Pulmonary artery endothelial cell (primary cell): ENCODE results near the gene KIF15. TPM values are rescaled to one million over a fixed set of nuclear protein-coding genes. Genes with fewer than 3 reads are reported as not detected.
"Not testable (repeated sequence)": the region's sequence is repeated elsewhere in the genome, so short reads cannot be mapped to it uniquely, and the experiment has no call there.

Experiments used
- DNase-seq: peaks from one replicate; pipeline ENCODE4 v3.0.0-alpha.2; 2011; ENCODE audit warnings: low read depth, low spot score
- total RNA-seq: library from RNA; depleted of rRNA; stranded (reverse); fragments of >200 nt; gene quantifications from 2 replicates; pipeline ENCODE4 v1.2.3, GENCODE V29; 2014

Gene KIF15
- total RNA-seq, 1 donor from 2014 or later: 11.5 TPM

DNA sequence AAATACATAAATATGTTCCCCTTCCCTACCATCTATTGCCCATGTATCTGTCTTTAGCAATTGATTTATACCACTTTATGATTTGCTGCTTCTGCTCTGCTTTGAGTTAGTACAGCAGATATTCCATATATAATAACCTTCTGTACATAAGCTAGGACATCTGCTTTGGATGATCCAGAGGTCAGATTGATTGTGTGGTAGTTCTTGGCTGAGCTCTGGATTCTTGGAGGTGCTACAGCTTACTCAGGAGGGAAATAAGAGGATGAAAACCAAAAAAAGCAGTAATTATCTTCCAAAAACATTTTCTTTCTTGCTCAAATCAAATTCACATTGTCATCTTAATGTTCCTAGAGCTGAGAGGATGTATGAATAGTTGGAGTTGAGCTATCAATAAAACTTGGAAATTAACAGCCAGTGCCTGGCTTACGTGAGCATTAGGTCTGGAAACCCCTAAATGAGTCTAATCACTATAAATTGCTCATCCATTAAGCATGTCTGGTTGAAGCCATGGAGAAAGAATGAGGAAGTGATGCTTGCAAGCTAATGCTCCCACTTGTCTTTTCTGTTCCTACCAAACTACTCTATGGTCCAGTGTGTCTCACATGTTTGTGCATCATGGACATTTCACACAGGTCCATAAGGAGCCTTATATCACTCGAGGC lies 63.8 kb downstream of the KIF15 start:
- no peak for DNase-seq

DNA sequence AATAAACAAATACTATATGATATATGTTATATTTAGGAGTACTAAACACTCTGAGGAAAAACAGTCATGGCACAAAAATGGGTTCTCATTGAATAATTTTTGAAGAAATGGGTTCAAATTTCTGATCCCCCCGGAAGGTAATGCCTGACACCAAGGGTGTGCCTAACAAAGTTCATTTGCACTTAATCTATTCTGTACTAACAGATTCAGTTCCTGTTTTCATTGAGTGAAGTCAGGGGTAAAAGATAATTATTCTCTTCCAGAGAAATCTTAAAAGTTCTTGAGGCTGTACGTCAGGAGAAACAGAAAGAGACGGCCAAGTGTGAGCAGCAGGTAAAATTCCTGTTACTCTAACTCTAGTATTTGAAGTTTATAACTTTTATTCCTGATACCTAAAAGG lies 65.6 kb downstream of the KIF15 start:
- DNase-seq: no peak

DNA sequence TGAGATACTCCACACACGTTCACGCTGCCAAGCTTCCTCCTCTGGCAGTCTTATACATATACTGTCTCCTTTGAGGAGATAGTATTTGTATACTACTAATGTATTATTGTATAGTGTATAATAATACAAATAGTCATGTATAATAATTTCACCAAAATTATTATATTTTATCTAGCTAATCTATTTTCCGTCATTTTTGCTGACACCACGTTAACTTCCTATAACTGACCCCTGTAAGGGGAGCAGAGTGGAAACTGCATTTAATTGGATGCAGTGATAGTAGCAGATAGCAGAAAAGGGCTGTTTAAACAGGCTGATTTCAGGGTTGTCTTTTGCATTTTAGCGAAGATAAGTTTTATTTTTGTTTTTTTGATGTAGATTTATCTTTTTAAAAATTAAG lies 69.6 kb downstream of the KIF15 start:
- no peak for DNase-seq

DNA sequence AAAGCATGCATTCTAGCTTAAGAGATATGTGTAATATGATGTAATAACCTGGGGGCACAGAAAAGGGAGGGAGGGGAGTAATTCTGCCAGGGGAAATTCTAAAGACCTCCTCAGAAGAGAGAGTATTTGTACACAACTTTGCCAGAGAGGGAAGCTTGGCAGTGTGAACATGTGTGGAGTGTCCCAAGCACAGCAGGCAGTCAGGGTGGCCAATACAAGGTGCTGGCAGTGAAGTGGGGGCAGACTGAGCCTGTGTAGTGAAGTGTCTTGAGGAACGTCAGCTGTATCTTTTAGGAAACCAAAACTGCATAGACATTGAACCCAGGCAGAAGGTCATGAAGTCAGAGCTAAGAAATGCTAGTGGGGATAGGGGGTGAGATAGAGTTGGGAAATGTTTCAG lies 70.4 kb downstream of the KIF15 start:
- DNase-seq: no peak

DNA sequence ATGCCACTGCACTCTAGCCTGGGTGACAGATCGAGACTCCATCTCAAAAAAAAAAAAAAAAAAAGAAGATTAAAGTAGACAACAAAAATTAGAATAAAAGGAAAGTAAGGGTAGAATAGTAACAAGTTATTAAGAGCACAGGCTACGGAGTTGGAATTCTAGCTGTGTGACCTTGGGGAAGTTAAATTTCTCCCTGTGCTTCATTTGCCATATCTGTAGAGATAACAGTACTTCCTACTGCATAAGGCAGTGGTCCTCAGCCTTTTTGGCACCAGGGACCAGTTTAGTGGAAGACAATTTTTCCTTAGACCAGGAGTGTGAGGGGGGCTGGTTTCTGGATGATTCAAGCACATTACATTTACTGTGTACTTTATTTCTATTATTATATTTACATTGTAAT lies 71.4 kb downstream of the KIF15 start:
- DNase-seq: no peak

DNA sequence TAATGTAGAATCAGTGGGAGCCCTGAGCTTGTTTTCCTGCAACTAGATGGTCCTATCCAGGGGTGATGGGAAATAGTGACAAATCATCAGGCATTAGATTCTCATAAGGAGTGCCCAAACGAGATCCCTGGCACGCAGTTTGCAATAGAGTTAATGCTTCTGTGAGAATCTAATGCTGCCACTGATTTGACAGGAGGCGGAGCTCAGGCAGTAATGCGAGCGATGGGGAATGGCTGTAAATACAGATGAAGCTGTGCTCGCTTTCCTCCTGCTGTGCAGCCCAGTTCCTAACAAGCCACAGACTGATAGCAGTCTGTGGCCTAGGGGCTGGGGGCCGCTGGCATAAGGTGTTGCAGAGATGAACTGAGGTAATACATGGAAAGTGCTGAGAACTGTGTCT lies 71.8 kb downstream of the KIF15 start:
- no peak for DNase-seq

DNA sequence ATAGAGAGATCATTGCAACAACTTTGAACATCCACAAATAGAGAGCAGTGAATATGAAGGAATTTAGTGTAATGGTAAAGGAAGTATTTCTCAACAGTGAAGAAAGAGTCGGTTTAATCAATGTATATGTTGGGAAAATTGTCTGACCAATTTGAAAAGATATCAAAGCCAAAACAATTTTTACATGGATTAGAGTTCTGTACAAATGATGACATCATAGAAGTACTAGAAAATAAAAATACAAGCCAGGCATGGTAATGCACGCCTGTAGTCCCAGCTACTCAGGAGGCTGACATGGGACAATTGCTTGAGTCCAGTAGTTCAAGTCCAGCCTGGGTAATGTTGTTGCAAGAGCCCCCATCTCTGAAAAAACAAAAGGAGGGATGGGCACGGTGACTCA lies 74.1 kb downstream of the KIF15 start:
- no peak for DNase-seq

DNA sequence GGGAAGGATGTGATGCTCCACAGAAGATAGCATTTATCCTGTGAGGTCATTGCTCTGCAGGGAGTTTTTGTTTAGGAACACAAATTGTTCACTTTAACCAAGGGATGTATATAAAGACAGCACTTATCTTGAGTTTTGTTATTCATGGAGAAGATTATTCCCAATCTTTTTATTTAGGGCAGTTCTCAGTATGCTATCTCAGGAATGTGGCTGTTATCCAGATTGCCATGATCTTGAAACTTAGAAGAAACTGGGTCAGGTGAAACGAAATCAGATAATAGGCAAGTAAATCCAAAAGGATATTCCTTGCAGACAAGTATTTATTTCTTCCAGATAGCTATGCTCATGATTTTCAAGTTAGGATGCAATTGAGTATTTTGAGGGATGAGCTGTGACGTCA lies 80.8 kb downstream of the KIF15 start:
- no peak for DNase-seq

DNA sequence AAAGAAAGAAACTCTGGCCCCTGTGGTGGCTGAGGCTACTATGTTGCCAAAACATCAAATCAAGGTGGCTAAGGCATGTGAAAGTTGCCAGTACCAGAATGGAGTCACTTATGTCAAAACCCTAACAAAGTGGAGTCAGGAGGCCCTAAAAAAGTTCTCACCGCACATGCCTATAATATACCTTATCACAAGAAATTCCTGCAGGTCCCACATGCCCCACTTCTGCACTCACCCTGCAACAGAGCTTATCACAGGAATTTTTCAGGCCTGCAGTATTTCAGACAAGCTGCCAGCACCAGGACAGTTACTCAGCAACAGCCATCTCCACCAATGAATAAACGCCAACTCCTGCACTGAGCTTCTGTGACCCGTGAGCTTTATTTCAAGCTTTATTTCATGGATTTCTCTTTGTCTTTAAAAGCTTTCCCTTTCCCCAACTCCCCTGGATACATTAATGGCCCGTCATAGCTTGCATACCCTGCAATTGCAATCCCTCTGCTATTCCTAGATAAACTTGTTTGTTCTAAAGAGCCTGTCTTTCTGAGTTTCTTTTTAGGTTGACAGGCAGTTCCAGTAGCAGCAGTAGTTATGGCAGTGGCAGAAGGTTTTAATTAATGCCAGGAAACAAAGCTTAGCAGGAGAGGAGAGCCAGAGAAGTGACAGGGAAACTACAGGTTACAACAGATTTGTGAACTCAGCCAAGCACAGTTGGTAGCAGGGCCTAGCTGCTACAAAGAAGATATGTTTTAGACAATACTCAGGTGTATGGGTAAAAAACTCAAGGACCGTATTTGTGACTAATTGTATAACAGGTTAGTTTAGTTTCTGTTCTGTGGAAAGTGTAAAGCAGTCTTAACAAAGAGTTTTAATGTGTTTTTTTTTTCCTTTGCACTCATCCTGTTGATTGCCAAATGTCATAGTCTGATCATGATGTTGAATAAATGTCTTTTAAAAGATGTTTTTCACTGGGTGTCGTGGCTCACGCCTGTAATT lies 84.2 kb downstream of the KIF15 start:
- DNase-seq: no peak

DNA sequence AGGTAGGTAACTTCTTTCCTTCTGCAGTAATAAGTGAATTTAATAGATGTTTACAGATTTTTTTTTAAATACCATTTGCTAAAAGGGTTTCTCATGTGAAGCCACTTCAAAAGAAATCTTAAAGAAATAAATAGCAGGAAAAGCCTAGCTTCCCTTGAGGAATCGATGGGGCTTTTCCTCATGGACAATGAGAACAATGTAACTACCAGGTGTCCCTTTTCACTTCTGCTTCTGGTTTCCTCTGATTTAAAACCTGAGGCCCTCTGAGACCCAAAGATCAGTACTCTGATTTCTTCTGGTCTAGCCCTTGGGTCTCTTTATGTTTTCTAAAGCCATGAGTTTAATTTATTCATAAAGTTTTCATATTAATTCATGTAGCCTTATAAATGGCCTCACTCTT lies 87.0 kb downstream of the KIF15 start:
- DNase-seq: no peak

DNA sequence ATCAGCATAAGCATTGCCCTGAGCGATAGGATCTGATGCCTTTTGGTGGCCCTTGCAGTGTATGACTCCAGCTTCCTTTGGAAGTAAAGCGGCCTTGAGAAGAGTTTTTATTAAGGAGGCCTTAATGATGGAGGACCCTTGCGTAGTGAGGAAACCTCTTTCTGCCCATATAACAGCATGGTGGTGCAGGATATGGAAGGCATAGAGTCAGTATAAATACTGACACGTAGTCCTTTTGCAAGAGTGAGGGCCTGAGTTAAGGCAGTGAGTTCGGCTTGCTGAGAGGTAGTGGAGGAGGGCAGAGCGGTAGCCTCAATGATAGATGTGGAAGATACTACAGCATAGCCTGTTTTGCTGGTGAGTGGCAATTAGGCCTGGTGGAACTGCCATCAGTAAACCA lies 95.1 kb downstream of the KIF15 start:
- not testable (repeated sequence) for DNase-seq

DNA sequence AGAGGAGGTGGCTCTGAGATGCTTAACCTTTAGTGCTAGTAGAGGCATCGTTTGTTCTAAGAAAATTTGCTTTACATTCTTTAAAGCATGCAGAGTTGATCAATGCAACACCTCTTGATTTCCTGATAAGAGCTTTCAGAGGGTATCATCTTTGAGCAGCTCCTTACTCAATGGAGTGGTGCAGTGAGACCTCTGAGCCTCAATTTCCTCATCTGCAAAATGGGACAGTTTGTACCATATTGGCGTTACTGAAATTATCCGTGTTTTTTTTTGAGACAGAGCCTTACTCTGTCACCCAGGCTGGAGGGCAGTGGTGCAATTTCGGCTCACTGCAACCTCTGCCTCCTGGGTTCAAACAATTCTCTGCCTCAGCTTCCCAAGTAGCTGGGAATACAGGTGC lies 98.5 kb downstream of the KIF15 start:
- DNase-seq: no peak

DNA sequence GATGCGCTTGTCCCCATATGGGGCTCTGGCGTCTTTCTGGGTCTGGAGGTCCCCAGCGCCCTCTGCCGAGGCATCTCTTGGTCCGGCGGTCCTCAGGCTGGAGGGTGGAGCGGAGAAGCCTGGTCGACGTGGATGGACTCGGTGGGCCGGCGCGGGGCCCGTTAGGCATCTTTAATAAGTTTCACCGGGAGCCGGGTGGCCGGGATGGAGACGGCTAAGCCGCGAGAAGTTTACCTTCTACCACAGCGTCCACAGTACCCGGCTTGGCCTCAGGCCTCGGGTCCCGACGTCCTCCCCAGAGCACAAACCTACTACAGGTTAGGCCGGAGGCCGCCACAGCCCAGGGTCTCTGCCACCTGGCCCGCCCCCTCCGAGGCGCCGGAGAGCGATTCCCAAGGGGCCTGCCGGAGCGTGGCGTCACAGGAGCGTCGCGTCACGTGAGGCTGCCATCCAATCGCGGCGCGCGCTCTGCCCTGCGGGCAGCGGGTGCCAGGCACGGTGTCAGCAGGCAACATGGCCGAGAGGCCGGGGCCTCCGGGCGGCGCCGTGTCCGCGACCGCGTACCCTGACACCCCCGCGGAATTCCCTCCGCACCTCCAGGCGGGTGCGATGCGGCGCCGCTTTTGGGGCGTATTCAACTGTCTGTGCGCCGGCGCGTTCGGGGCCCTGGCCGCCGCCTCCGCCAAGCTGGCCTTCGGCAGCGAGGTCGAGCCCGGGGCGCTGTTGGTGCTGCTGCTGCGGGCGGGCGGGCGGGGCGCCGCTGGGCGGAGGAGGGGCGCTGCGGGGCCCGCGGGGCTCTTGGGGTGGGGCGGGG lies 100.0 kb downstream of the KIF15 start, which contains the start of gene TMEM42:
TSS of gene TMEM42 (plus strand) at position 501 of the 814 bp plus-strand sequence. CDS start at position 514, 13 bp downstream.
- DNase-seq: peak; percentile 80

DNA sequence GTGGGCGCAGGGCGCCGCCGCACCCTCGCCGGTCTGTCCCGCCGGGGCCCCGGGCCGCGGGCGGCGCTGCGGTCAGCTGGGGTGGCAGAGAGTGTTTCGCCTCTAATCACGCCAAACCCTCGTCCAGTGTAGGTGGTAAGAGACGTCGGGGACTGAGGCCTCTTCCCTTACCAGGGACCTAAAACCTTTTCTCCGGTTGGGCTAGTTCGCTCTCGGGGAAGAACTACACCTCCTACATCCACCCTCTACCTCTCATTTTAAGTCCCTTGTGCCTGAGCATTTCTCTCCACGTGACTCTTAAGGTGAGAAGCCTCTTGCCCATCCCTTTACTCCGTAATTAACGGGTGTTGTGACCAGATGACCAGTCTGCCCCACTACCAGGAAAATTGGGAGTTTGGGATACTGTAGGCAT lies 100.6 kb downstream of the KIF15 start:
- no peak for DNase-seq

DNA sequence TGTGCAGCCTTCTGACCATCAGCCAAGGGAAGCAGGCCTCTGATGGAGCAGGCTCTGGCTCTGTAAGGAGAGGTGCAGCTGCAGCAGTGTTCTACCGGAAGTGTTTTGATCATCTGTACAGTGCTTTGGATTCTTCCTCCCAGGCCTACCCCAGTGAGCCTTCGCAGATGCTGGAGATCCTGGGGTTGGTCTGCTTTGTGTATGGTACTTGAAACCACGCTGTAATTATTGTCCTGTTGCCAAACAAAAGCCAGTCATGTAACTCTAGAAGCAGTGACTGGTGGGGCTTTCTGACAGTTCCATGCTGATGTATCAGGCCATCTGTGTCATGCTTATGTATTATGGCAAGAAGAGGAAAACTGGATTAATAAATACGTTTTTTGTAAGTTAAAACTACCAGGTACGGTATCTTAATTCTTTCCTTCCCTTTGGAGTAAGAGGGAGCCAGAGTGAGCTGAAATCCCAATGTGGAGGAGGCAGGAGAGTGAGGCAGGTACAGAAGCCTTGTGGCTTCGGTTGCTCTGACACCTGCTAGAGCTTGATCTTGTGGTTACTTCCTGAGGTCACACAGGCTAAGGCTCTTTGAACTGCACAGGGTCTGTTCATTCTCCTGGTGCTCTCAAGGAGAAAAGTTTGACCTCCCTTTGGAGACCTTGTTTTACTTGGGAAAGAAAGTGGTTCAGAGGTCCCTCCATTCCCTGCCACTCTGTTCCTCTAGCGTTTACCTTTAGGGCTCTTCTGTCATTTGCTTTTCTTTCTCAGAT lies 103.9 kb downstream of the KIF15 start:
- DNase-seq: no peak

DNA sequence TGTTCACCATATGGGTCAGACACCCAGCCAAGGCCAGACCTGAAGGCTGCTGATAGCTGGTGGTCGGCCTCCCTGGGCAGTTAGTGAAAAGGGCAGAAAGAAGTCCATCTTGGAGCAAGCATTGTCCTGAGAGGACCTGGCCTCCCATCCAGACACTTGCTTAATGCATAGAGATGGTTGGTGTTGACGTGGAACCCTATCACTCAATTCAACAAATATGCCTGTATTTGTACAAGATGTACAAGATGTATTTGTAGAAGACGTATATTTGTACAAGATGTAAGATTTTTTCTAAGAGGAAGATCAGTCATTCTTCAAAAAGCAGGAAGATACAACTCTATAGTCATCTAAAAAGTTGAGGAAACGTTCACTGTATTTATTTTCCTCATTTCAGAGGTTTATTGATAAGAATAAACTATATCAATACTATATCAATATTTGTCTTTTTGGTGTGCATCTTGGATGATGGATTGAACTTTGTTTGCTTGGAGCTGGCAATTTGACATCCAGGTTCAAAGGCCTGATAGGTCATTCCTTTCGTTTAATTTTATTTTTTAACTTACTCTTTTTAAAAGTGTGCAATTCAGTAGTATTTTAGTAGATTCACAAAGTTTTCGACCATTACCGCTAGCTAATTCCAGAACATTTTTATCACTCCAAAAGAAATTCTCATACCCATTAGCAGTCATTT lies 106.0 kb downstream of the KIF15 start:
- no peak for DNase-seq

DNA sequence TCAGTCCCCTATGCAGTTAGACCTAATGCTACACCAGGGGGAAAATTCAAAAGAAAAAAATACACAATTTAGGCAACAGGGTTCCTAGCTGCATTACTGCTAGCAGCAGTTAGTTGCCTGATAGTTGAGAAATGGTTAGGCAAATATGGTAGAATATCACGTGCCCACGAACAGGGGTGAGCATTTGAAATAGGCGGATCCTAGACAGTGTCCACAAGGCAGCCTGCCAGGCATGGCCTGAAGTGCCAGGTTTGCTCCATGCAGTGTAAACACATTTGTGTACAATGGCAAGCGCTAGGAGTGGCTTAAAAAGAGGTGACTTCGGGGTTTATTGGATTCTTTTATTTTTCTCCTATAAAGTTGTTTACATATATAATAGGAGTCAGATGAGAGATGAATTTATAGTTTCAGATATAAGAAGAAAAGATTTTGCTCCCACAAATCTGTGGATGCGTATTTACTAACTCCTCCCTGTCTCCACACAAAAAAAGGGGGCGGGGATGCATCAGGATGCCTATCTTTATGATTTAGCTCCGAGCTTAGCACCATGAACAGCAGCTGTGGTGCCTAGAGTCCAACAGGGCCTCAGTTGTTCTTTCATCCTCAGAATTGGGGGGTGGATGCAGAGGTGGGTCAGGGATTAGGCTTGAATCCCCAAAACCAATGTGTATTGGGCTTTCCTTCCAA lies 108.9 kb downstream of the KIF15 start:
- no peak for DNase-seq

DNA sequence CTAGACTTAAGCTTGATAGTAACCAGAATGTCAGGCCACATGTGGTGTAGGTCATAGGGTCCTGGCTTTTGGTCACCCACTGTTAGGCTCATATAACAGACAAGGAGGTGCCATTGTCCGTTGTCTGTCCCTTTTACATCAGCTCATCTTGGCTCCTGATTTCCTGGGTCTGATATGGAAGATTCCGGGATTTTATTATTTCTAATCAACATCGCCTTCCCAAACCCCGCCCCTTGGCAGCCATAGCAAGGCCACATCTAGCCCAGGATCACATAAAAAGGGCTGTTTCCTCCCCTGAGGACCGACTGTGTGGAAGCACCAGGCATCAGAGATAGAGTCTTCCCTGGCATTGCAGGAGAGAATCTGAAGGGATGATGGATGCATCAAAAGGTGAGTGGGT lies 112.7 kb downstream of the KIF15 start, which contains the start of gene TGM4:
TSS of gene TGM4 (plus strand) at position 301 of the 400 bp plus-strand sequence. CDS start at position 372, 71 bp downstream.
- no peak for DNase-seq

DNA sequence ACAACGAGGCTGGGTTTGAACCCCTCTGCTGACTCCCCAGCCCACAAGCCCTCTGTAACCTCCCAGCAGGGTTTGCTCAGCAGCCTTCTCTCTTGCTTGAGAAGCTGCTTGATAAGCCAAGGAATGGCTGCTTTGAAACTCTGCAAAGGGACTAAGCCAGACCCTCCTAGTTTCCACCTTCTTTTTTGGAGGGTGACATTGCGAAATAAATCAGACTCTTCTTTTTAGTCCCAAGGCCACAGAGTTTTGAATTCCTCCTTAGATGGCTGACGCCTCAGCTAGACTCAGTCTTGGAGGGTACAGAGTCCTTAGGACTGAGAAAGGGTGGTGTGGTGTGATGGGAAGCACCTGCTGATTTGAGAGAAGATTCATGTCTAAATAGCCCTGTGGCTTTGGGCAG lies 114.0 kb downstream of the KIF15 start:
- no peak for DNase-seq

DNA sequence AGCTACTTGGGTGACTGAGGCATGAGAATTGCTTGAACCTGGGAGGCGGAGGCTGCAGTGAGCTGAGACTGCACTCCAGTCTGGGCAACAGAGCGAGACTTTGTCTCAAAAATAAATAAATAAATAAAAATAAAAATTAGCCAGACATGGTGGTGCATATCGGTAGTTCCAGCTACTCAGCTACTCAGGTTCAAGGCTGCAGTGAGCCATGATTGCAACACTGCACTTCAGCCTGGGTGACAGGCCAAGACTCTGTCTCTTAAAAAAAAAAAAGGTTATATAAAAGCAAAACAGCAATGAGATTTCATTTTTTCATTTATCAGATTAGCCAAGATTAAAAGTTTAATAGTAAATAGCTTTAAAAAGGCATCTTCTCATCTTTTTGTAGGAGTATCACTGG lies 115.7 kb downstream of the KIF15 start:
- DNase-seq: no peak
